GM19452 (cell line): Measurements from ENCODE around the gene DBH.
"Not testable (repeated sequence)": the region's sequence is repeated elsewhere in the genome, so short reads cannot be mapped to it uniquely, and the experiment has no call there.

Source experiments
- ATAC-seq: cut with Tn5 transposase; IDR thresholded peaks from one replicate; pipeline ENCODE4 v1.9.1; 2021; ENCODE audit not compliant: unreplicated experiment

DBH gene

DNA sequence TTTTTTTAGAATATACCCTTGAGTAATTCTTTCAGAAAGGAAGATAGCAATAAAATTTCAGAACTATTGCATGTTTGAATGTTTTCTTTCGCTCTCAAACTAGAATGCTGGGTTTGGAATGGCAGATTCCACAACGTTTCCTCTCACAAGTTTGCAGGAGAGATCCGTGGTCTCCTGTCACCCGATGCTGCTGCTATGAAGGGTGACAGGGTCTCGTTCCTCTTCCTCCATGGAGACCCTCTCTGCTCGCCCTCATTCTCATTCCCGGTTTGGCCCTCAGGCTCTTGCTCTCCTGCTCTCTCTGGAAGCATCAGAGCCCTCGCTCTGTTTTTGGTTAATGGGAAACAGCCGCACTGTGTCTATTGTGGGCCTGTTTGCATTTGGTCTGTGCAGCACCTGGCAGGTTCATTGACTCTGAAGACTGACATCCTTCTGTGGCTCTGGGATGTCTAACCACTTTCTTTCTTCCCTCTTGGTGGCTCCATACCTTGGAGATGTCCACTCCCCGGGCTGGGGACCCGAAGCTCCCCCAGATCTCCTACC is 14.4 kb upstream of the DBH start:
- no peak for ATAC-seq

DNA sequence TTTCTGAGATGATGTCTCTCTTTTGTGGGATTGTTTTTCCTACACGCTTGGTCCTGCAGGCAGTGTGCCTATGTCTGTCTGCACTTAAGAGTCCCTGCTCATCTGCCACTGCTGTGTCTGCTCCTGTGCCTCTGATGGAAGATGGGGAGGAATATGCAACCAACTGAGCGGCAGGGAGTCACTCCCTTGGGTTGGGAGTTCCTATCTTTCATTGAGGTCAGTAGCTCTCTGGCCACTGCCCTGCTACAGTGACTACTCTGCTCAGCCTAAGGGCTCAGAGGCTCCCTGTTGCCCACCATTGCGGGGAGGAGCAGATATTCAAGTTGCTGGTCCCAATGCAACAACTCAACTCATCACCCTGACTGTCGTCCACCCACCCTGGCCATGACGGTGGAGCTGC is 13.6 kb upstream of the DBH start:
- no peak for ATAC-seq

DNA sequence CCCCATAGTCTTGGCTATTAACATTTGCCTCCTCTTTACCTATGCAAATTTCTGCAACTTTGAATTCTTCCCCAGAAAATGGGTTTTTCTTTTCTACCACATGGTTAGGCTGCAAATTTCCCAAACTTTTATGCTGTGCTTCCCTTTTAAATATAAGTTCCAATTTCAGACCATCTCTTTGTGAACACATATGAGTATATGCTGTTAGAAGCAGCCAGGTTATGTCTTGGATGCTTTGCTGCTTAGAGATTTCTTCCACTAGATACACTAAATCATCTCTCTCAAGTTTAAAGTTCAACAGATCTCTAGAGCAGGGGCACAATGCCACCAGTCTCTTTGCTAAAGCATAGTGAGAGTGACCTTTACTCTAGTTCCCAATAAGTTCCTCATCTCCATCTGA is 10.2 kb upstream of the DBH start:
- ATAC-seq, result not testable (repeated sequence)

DNA sequence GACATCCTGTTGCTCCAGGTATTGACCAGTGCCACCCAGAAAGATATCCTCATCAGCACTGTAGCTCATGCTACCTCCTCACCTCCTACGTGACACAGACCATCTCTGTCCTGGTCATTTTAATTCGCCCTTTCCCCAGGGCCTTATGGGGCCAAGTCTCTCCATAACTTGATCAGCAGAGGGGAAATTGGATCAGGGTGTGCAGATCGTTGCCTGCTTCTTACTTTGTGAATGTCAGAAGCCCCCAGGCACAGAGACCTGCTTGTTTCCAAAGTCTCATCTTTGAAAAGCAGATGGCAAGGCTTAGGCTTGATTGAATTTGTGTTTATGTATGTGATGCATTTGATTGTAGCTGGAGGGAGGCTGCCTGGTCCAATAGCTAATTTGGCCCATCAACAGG is 8.8 kb upstream of the DBH start:
- ATAC-seq, result no peak

DNA sequence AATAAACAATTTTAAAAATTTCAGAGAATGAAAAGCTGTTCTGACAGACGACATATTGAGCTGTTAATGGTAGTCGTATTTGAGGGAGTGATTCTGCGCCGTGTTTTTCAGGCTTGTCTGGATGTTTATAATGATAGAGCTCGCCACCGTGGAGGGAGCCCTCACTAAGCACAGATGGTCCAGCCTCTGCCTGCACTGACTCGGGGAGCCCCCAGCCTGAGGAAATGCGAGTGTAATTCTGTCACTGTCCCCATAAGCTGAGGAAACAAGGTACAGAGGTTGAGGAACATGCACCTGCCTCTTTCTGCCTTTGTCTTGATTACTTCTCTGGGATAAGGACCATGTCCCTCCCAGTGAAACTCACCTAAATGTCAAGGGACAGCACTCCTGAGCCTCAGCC is 7.4 kb upstream of the DBH start:
- ATAC-seq, result no peak

DNA sequence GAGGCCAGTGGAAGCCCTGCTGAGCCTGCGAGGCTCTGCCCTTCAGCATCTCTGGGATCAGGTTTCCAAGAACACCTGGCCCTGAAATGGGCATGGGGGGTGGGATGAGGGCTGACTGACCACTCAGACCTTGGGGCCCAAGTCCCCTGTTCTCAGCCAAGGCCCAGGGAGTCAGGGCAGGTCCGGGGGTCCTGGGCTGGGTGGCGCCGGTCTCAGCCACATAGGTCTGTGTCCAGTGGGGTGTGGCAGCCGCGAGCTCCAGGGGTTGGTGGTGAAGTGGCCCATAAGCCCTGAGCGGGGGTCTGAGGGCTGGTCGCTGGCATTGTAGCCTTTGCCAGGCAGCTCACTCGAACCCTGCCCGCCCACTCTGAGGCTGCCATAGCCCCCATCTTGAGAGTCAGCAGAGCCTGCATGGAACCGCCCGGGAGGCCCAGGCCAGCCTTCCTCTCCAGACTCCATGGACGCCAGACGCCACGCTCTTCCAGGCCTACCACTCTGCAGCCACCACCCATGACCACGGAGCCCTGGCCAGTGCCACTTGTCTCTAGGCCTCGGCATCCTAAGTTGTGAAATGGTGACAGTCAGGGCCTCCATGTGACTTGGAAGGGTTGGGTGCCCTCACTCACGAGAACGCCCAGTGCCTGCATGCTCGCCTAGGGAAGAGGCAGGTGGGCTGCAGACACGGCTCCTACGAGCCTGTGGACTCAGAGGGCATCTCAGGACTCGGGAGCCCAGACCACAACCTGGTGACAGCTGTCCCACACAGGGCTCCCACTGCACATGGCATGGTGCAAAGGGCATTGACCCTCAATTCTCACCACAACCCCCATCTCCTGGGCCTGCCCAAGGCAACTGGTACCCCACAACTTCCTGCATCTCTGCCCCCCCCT is 6.7 kb upstream of the DBH start:
- no peak for ATAC-seq

DNA sequence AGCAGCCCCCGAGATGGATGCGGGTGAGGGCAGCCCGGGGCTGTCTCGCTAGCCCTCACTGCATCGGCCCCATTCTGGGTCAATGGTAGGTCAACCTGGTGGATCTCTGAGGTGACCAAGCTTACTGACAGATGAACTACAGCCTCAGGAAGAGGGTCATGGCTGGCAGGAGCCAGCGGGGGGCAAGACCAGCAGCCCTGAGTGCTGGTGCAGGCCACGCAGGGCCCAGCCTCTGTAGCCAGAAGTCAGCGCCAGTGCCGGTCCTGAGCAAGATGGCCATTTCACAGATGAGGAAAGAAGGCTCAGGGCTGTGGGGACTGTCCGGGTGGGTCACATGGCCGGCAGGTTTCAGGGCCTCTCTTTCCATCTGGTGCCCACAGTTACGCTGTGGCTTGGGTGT is 5.1 kb upstream of the DBH start:
- ATAC-seq, result no peak

DNA sequence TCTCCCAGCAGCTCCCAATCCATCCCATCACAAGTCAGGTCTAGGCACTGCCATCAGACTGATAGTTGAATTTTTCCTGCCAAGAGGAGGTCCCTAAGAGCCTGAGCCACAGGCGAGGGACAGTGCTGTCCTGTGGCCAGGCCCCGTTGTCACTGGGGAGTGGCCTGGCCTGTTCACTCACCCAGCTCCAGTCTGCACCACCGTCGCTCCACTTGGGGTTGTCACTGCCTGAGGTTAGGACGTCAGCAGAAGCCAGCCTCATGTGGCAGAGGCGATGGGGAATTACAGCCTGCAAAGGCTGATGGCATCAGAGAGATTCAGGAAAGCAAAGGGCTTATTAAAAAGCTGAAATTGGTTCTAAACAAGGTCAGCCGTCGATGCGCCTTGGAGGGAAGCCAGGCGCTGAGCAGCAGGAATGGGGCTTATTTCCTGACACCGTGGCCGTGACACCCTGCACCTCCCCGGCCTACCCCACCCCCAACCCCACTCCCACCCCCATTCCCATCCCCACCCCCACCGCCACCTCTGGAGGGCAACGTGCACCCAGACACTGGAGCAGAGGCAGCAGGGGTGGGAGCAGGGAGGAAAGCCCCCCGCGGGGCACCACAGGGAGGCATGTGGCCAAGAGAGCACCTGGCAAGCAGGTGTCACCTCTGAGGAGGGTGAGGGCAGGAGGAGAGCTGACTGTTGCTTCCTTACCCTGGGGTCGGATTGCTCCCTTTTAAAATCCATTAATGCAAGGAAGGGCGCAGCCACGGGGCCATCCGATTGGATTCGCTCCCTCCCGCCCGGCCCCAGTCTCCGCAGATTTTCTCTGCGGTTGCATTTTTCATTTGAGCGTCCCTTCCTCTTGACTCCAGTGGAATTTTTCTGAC is 3.1 kb upstream of the DBH start:
- ATAC-seq, result no peak

DNA sequence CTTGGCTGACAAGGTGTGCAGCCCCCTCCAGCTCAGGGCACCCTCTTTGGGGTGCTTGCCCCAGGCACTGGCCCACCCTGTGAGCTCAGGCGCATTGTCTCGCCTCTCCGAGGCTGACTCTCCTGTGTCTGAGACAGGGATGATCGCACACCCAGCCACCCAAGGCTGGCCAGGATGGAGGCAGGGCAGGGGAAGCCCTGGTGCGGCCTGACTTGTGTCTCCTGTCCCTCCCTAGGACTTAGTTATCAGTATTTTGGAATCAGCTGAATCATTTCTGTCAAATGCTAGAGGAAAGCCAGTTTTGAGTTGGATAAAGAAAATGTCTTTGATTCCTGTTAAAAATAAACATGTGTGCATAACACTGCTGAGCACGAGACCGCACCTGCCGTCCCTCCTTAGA is 2.5 kb upstream of the DBH start:
- no peak for ATAC-seq

DNA sequence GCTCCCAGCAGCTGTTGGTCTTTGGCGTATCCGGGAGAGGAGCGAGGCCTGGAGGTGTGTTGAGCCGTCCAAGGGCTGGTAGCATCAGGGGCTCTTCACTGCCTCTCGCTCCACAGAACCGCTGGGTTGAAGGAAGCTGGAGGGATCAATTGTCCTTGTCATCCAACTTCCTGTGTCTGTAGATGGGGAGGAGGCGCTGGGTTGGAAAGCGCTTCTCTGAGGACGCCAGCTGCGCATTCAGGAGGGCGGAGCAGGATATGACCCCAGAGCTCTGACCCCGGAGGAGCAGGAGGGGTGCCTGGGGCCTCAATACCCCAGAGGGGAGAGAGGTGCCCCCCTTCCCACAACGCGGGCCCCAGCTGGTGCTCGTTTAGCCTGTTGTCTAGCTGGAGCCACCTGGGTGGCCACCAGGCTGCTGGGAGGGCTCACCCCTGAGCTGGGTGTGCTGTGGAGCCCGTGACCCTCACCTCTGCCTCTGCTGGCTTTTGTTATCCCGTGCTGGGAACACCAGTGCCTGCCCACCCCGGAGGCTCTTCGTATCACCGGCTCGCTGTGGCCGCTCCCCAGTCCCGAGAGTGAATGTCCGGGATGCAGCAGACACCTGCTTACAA is 2.0 kb upstream of the DBH start:
- ATAC-seq, result no peak

DNA sequence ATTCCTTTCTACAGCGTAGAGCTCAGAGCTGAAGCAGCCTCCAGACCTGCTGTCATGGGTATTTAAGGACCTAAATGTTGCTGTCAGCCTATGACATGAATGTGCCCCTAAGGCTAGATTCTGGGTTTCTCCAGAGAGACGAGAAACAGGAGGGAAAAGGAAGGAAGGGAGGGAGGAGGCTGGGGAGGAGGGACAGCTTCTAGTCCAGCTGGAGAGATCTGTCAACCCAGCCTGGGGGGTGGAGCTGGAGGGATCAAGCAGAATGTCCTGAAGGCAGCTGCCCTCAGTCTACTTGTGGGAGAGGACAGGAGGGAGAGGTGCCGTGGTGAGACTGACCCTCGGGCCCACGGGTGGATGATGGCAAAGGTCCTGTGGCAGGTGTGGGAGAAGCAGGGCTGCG is 1.1 kb upstream of the DBH start:
- no peak for ATAC-seq

DNA sequence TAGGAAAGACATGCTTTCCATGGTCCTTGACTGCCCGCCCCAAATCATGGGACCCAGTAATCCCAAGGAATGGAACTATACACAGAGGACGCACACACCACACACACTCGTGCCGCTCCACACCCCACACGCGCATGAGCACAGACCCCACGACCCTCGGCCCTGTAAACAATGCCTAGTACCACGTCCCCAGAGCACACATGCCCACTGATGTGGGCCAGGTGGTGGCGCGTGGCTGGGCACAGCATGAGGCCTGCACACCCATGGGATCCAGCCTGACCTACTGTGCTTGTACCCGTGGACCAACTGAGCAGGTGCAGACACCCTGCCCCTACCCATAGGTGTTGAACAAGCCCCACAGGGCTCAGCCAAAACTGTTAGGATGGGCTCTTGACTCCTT is 739 bp downstream of the DBH start:
- ATAC-seq, result no peak

DNA sequence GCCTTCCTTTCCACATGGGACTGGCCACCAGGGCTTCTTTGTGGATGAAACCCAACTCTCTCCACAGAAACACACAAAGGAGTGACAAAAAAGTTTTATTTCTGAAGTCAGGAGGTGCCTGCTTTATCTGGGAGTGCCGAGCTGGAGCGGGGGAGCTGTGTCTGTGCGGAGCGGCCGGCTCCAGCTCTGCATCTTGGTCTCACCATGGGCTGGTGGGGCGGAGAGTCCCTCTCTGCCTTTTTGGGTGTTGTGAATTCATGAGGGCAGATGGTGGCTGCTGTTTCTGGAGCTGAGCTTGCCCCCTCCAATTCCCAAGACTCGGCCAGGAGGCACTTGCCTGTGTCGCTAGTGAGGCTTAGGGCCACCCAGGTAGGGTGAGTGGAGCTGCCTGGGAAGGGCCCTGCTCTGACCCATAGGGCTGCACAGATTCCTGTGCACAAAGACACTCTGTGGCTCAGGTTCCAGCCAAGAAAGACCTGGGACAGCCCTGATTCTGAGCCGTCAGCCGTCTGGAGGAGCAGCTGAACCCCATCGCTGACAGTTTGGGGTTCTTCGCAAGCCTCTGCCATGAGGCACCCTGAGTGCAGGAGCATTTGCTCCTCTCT is 1.4 kb downstream of the DBH start:
- no peak for ATAC-seq

DNA sequence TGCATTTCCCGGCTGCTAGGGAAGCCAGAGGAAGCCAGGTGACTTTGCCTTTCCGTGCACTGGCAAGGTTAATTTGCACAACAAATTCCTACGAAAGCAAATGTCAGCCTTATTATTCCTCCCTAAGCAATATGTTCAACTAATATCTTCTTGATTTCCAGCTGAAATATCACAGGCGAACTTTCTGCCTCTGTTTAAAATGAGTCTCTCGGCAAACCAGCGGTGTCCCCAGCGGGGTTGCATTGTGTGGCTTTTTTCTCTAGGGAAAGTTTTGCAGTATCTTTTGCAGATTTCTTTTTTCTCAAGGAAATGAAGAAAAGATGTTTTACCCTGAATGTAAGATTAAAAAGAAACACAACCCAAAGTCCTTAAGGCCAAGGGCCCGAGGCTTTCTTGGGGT is 1.9 kb downstream of the DBH start:
- no peak for ATAC-seq

DNA sequence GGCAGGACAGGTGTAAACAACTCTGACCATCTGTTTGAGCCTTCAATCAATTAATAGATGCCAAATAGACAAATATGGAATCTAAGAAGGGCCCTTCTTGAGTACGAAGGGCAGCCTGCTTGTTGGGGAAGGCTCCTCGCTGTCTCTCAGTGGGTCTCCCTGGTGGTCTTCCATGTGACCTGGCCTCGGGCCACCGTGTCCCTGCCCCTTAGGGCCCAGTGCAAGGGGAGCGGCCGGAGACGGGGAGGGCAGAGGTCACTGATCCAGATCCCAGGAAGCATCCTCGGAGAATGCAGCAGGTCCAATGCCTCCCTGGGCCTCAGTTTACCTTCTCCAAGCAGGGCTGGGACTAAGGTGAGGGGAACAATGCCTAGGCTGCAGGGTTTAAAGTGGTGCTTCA is 2.5 kb downstream of the DBH start:
- ATAC-seq, result no peak

DNA sequence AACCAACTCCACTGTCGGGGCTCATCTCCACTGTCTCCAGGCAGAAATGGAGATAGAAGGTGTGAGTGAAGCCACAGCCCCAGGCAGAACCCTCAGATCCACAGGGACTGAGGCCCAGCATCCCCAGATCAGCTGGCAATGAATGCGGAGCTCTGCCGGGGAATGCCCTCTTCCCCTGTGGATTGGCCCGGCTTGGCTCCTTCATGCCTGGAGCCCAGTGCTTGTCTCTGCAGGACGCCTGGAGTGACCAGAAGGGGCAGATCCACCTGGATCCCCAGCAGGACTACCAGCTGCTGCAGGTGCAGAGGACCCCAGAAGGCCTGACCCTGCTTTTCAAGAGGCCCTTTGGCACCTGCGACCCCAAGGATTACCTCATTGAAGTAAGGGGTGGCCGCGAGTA is 3.5 kb downstream of the DBH start:
- no peak for ATAC-seq

DNA sequence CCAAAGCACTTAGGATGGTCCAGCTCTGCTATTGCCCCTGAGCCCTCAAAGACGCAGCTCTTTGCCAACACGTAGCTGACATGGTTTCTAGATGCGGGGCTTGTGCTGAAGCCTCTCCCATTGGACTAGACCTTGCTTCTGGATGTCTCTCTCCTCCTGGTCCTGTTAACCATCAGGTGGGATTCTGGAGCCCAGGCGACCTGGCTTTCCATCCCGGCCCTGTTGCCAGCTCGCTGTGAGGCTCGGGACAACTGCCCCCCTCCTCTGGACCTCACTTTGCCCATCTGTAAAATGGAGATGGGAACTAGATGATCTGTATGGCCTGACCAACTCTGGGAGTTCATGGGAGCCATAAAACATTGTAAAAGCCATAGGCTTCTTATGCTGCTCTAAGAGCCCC is 4.0 kb downstream of the DBH start:
- no peak for ATAC-seq

DNA sequence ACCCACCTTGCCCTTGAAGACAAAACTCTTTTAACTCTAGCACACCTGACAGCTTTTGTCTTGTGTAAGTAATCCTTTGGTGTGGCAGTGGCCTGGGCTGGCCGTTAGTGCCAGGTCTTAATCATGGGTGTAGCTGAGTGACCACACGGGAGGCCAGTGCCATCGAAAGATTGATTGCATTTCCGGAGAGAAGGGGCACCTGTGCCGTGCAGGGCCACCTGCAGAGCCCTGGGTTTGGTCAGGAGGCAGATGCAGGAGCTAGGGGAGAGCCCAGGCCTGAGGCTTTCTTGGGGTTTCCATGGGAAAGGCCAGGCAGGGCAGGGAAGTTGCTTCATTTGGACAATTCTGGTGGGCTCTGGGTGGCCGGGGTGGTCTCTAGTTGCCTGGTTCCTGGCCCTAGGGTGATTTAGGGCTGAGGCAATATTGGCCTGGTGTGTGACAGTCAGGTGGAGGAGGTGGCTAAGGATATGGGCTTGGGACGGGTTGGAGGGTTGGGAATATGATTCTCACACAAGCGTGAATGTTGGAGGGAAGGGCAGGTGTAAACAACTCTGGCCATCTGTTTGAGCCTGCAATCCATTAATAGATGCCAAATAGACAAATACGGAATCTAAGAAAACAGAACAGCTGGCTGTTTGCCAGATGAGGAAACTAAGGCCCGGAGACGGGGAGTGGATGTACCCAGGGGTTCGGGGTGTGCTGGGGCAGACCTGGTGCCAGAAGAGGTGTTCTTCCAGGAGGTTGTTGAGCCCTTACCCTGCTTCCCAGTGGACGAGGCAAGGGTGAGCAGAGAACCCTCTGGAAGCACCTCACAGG is 4.6 kb downstream of the DBH start:
- no peak for ATAC-seq

DNA sequence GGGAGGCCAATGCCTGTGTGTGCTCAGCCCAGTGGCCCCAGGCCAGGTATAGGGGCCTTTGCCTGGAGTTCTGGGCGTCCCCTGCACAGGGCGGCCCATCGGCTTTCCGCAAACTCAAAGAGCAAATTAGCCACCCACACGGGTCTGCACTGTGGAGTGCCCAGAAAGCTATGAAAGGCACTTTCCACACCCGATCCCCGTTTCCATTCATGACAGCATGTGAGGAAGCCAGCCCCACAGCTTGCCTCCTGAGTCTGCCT is 5.2 kb downstream of the DBH start:
- no peak for ATAC-seq

DNA sequence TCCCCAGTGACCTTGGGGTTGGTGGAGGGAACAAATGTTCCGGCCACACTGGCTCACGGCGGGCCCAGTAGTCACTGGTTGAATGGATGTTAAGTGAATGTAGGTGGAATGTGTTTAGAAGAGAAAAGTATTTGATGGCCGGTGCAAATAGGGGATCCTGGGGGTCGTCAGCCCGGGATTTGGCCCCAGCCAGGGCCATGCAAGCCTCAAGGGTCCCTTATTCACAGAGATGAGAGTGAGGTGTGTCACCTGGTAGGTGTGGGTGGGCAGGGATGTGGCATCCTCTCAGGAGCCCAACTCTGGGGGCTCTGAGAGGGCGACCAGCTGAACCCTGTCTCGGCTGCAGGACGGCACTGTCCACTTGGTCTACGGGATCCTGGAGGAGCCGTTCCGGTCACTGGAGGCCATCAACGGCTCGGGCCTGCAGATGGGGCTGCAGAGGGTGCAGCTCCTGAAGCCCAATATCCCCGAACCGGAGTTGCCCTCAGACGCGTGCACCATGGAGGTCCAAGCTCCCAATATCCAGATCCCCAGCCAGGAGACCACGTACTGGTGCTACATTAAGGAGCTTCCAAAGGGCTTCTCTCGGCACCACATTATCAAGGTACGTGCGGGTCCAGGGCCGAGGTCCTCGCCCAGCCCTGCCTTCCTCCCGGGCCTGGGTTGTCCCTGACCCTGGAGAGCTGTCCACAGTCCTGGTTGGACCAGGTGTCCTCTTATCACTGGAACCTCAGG is 5.9 kb downstream of the DBH start:
- ATAC-seq, result no peak
